Endothelial cell (in vitro differentiated cells): ENCODE data around the gene MPP3. TPM values are rescaled to one million over a fixed set of nuclear protein-coding genes. Genes with fewer than 3 reads are reported as not detected.

Source experiments
- DNase-seq: peaks from one replicate; pipeline ENCODE4 v3.0.0; 2021; ENCODE audit warnings: low spot score
- H3K27ac Mint-ChIP-seq: one replicate; pipeline ENCODE4 v1.8.0; 2021; ENCODE audit warnings: mixed read lengths, inconsistent platforms; ENCODE audit not compliant: unreplicated experiment
- H3K27me3 Mint-ChIP-seq: one replicate; pipeline ENCODE4 v1.8.0; 2021; ENCODE audit warnings: mild to moderate bottlenecking, moderate library complexity, mixed read lengths, inconsistent platforms; ENCODE audit not compliant: unreplicated experiment
- H3K36me3 Mint-ChIP-seq: one replicate; pipeline ENCODE4 v1.8.0; 2021; ENCODE audit warnings: mild to moderate bottlenecking, low read depth, mixed read lengths, inconsistent platforms; ENCODE audit not compliant: unreplicated experiment
- H3K4me1 Mint-ChIP-seq: one replicate; pipeline ENCODE4 v1.8.0; 2021; ENCODE audit warnings: mild to moderate bottlenecking, mixed read lengths, inconsistent platforms; ENCODE audit not compliant: unreplicated experiment
- H3K4me3 Mint-ChIP-seq: one replicate; pipeline ENCODE4 v1.8.0; 2021; ENCODE audit warnings: mild to moderate bottlenecking, mixed read lengths, inconsistent platforms; ENCODE audit not compliant: unreplicated experiment
- H3K9me3 Mint-ChIP-seq: one replicate; pipeline ENCODE4 v1.8.0; 2021; ENCODE audit warnings: mixed read lengths, inconsistent platforms; ENCODE audit not compliant: unreplicated experiment
- total RNA-seq: library from RNA; stranded (reverse); fragmentation: NEBNext Ultra II Directional; extraction: Animal tissue kit (Norgen Biotek cat#: 25700); gene quantifications from one replicate; pipeline ENCODE4 v1.2.1, GENCODE V29; 2021; ENCODE audit not compliant: unreplicated experiment
- TF ChIP-seq, protein P1 (sequence below): fragments of 200-600 bp; sonication (generic); IDR thresholded peaks from one replicate; pipeline ENCODE4 v1.5.0; 2021; ENCODE audit warnings: antibody characterized with exemption; ENCODE audit not compliant: unreplicated experiment

The MPP3 gene
- total RNA-seq, 1 donor from 2014 or later = 5.2 TPM

DNA sequence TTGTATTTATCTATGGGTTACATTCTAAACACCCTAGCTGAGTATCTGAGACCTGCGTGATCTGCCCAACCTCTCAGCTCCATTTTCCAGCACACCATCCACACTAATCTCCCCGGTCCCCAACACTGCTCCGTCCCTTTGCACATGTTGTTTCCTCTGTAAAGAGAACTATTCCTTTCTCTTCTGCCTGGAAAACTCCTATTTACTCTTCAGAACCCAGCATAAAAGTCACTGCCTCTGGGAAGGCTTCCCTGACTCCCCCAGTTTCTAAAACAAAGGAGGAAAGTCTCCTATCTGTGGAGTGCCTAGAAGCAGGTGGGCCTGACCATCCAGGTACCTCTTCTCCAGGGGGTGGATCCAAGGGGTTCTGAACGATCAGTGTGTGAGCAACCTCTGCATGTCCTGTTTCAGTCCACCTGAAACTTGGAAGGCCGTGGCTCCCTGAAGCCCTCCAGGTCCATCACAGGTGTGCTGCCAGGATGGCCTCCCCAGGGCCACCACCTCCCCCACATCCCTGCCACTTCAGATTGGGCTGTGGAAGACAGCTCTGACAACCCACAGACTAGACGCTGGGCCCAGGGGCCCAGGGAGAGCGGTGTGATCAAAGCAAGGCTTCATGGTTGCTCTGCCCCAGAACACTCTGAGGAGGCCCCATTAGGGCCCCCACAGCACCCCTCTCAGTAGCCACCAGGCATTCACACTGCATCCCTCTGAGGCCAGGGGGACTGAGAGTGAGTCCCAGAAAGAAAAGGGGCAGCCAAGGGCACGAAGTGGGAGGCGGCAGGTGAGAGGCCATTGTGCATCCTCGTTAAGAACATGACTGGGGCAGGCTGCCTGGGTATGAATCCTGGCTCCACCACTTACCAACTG lies 20.3 kb downstream of the MPP3 start:
- no peak for DNase-seq
- Mint-ChIP-seq H3K27me3 (peaks cover 2% of the 10 kb centered on the region), H3K9me3 (no peaks in the 10 kb centered on the region), H3K4me3 (no peak overlapping the region), H3K4me1 (peaks cover 9% of the 10 kb centered on the region), H3K27ac (no peak overlapping the region), H3K36me3 (peaks cover 6% of the 10 kb centered on the region)
- TF ChIP-seq, protein P1, sequence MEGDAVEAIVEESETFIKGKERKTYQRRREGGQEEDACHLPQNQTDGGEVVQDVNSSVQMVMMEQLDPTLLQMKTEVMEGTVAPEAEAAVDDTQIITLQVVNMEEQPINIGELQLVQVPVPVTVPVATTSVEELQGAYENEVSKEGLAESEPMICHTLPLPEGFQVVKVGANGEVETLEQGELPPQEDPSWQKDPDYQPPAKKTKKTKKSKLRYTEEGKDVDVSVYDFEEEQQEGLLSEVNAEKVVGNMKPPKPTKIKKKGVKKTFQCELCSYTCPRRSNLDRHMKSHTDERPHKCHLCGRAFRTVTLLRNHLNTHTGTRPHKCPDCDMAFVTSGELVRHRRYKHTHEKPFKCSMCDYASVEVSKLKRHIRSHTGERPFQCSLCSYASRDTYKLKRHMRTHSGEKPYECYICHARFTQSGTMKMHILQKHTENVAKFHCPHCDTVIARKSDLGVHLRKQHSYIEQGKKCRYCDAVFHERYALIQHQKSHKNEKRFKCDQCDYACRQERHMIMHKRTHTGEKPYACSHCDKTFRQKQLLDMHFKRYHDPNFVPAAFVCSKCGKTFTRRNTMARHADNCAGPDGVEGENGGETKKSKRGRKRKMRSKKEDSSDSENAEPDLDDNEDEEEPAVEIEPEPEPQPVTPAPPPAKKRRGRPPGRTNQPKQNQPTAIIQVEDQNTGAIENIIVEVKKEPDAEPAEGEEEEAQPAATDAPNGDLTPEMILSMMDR = no peak

DNA sequence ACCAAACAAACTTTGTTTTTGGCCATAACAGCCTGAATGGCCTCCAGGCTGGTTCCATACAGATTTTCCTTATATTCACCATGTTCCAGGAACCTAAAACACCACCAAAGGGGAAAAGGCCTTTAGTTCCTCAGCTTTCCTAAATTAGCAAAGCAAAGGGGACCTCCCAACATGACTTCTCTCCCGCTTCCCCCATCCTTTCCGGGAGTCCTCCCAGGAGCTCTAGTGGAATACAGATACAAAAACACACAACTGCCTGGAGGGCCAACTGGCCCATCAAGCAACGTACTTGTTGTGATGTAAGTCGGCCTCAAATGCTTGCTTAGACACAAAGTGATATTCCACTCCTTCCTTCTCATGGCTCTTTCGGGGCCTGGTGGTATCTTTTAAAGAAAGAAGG lies 22.1 kb downstream of the MPP3 start:
- TF ChIP-seq, protein P1 = no peak
- Mint-ChIP-seq H3K9me3 (no peaks in the 10 kb centered on the region), H3K27ac (no peak overlapping the region), H3K4me1 (peaks cover 9% of the 10 kb centered on the region), H3K27me3 (peaks cover 2% of the 10 kb centered on the region), H3K4me3 (no peak overlapping the region), H3K36me3 (peaks cover 6% of the 10 kb centered on the region)
- no peak for DNase-seq

DNA sequence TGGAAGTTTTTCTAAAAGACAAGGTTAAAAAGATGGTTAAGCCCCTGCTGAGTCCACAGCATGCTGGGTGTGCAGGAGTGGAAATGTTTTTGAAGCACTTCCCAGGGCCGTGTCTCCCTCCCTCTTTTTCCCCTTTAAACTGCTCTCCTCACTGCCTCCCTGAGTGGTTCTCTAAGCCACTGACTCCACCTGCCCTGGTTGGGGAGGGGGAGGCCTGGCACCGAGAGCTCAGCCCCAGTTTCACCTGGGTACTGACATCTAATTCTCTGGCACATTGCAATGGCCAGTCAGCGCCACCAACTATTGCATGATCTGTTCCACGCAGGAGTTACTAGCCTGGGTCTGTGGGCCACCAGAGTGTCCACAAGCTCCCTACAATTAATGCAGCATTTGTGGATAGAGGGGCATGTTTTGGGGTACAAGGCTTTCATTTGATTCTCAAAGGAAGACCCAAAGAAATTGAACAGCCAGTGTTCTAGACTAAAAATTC lies 22.7 kb downstream of the MPP3 start:
- Mint-ChIP-seq H3K9me3 (no peaks in the 10 kb centered on the region), H3K27me3 (peaks cover 2% of the 10 kb centered on the region), H3K4me1 (peaks cover 9% of the 10 kb centered on the region), H3K27ac (no peak overlapping the region), H3K36me3 (peaks cover 6% of the 10 kb centered on the region), H3K4me3 (no peak overlapping the region)
- DNase-seq = no peak
- TF ChIP-seq, protein P1 = no peak

DNA sequence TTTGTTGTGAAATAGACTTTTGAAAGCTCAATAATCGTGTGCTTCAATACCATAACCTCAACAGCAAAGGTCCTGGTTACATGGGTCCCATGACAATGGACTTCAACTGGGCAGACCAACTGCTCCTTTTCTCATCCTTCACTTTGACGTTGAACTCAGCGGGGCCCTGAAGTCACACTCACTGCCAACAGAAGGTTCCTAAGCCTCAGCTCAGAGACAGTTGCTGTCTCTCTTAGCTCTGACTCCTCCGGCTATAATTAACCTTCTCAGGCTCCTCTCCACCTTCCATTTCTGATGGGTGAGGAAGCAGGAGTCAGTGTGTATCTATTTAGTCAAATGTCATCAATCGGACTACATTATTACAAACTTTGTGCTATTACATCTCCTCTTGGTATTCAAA lies 23.8 kb downstream of the MPP3 start:
- DNase-seq = no peak
- H3K4me1 Mint-ChIP-seq = peaks cover 1% of the 10 kb centered on the region

DNA sequence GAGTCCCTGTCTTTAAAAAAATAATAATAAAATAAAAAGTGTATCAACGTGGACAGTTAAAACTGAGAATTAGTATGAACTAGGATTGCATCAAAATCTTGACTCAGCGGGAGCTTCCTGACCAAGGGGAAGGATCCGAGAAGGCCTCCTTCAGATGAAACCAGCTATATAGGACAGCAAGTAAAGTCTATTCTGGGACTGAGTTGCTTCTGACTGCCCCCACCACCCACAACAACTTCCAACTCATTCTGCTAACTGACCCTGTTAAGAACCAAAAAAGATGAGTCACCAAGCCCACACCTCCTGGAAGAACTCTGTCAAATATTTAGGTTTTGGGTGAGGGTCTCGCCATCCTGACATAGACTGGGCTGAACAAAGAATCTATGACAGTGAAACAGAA lies 24.9 kb downstream of the MPP3 start:
- Mint-ChIP-seq H3K36me3 (no peaks in the 10 kb centered on the region), H3K4me3 (no peak overlapping the region)
- no peak for DNase-seq

More for the DNA sequence above, 23.8 kb downstream of the MPP3 start:
- H3K9me3 Mint-ChIP-seq = no peaks in the 10 kb centered on the region
- TF ChIP-seq, protein P1 = no peak
- H3K27ac Mint-ChIP-seq = no peak overlapping the region
- peaks cover 2% of the 10 kb centered on the region for H3K27me3 Mint-ChIP-seq
- H3K4me3 Mint-ChIP-seq = no peak overlapping the region
- no peaks in the 10 kb centered on the region for H3K36me3 Mint-ChIP-seq

More for the DNA sequence above, 24.9 kb downstream of the MPP3 start:
- peaks cover 2% of the 10 kb centered on the region for H3K27me3 Mint-ChIP-seq
- peaks cover 6% of the 10 kb centered on the region for H3K4me1 Mint-ChIP-seq
- no peak overlapping the region for H3K27ac Mint-ChIP-seq
- TF ChIP-seq, protein P1 = no peak
- no peaks in the 10 kb centered on the region for H3K9me3 Mint-ChIP-seq
